ENCODE data around the gene FEM1B.

FEM1B gene

GRCh38 chr15:68328443-68328842, 50.9 kb downstream of the FEM1B start:
- DNase-seq = peak; percentile 38

- no peak for DNase-seq
Observed at GRCh38 chr15:68328964-68329363, 51.4 kb downstream of the FEM1B start.

- no peak for DNase-seq
Observed at GRCh38 chr15:68330416-68330815, 52.9 kb downstream of the FEM1B start.

- DNase-seq = no peak
Observed at GRCh38 chr15:68330901-68331300, 53.4 kb downstream of the FEM1B start.

GRCh38 chr15:68332266-68332665, 54.7 kb downstream of the FEM1B start:
- DNase-seq = no peak

GRCh38 chr15:68333775-68334470, 56.4 kb downstream of the FEM1B start:
- no peak for DNase-seq

- DNase-seq = no peak
Observed at GRCh38 chr15:68334661-68335124, 57.1 kb downstream of the FEM1B start.

- no peak for DNase-seq
Observed at GRCh38 chr15:68335251-68335650, 57.7 kb downstream of the FEM1B start.

- no peak for DNase-seq
Observed at GRCh38 chr15:68335655-68336054, 58.1 kb downstream of the FEM1B start.

GRCh38 chr15:68336516-68336915, 59.0 kb downstream of the FEM1B start:
- no peak for DNase-seq

GRCh38 chr15:68337826-68338225, 60.3 kb downstream of the FEM1B start:
- DNase-seq = no peak

GRCh38 chr15:68339481-68339880, 61.9 kb downstream of the FEM1B start:
- no peak for DNase-seq

- no peak for DNase-seq
Observed at GRCh38 chr15:68340726-68341671, 63.5 kb downstream of the FEM1B start.

- DNase-seq = no peak
Observed at GRCh38 chr15:68341760-68342725, 64.5 kb downstream of the FEM1B start.

GRCh38 chr15:68343579-68344225, 66.2 kb downstream of the FEM1B start:
- DNase-seq = no peak

GRCh38 chr15:68344600-68344999, 67.1 kb downstream of the FEM1B start:
- no peak for DNase-seq
